BJ (cell line): ENCODE results near the gene AP3D1. TPM values are rescaled to one million over a fixed set of nuclear protein-coding genes. Genes with fewer than 3 reads are reported as not detected.
"Not testable (repeated sequence)": the region's sequence is repeated elsewhere in the genome, so short reads cannot be mapped to it uniquely, and the experiment has no call there.

ENCODE experiments used
- CTCF ChIA-PET: fragments of 350-600 bp; formaldehyde crosslinking; extraction: SDS; loops from one replicate; lab custom pipeline; 2021; ENCODE audit warnings: antibody characterized with exemption, inconsistent platforms; lab: Yijun Ruan, JAX
- POLR2A ChIA-PET: fragments of 300-600 bp; sonication (Branson Sonifier 250); formaldehyde crosslinking; extraction: SDS; loops from one replicate; lab custom pipeline; 2021; ENCODE audit warnings: antibody characterized with exemption; lab: Charles Lee
- DNase-seq: peaks from one replicate; pipeline ENCODE4 v3.0.0-alpha.2; 2011; ENCODE audit warnings: low read depth
- H3K27me3 ChIP-seq: 2 replicates; pipeline ENCODE4 v1.6.0; 2011; ENCODE audit warnings: low read length; ENCODE audit not compliant: control insufficient read depth, insufficient read depth
- H3K36me3 ChIP-seq: 2 replicates; pipeline ENCODE4 v1.5.1; 2011; ENCODE audit warnings: low read length; ENCODE audit not compliant: control insufficient read depth, insufficient read depth
- H3K4me3 ChIP-seq: 2 replicates; pipeline ENCODE4 v1.5.1; 2011; ENCODE audit warnings: low read depth, mild to moderate bottlenecking, control low read depth, low read length
- polyA minus RNA-seq: library from RNA; depleted of rRNA, polyadenylated mRNA; stranded (reverse); fragments of >200 nt; gene quantifications from 2 replicates; pipeline ENCODE4 v1.2.3, GENCODE V29; 2011; rRNA and poly(A)+ RNA removed
- polyA plus RNA-seq: library from polyadenylated mRNA; depleted of rRNA; stranded (reverse); fragments of >200 nt; gene quantifications from 2 replicates; pipeline ENCODE4 v1.2.3, GENCODE V29; 2011; rRNA removed
- TF ChIP-seq, protein P1 (sequence below): IDR thresholded peaks from 2 replicates; pipeline ENCODE4 v1.5.1; 2011; ENCODE audit warnings: low read depth, mild to moderate bottlenecking, control low read depth, inconsistent platforms, low read length, moderate library complexity; ENCODE audit not compliant: insufficient read depth

Gene AP3D1
- polyA plus RNA-seq (65.9 and 122 TPM in 2 replicates), polyA minus RNA-seq (119 and 121 TPM in 2 replicates)

- no peaks in the 10 kb centered on the region for H3K27me3 ChIP-seq
- peak within 1 kb of the TSS; percentile 99 for H3K4me3 ChIP-seq
- TF ChIP-seq, protein P1, sequence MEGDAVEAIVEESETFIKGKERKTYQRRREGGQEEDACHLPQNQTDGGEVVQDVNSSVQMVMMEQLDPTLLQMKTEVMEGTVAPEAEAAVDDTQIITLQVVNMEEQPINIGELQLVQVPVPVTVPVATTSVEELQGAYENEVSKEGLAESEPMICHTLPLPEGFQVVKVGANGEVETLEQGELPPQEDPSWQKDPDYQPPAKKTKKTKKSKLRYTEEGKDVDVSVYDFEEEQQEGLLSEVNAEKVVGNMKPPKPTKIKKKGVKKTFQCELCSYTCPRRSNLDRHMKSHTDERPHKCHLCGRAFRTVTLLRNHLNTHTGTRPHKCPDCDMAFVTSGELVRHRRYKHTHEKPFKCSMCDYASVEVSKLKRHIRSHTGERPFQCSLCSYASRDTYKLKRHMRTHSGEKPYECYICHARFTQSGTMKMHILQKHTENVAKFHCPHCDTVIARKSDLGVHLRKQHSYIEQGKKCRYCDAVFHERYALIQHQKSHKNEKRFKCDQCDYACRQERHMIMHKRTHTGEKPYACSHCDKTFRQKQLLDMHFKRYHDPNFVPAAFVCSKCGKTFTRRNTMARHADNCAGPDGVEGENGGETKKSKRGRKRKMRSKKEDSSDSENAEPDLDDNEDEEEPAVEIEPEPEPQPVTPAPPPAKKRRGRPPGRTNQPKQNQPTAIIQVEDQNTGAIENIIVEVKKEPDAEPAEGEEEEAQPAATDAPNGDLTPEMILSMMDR = no peak
- POLR2A ChIA-PET = interaction anchor here (0.7 kb wide), 1 partner anchor 14 kb away, joined by 4 read pairs; no protein-coding TSS in a partner anchor
- peaks cover 3% of the 10 kb centered on the region; the same call in 1 of the 2 replicates for H3K36me3 ChIP-seq
- CTCF ChIA-PET = interaction anchor here (1.3 kb wide), 1 partner anchor 84 kb away, joined by 7 read pairs; the partner anchor contains the start of gene PLEKHJ1
- peak; percentile 99 for DNase-seq
These were observed at the start of gene AP3D1 for GRCh38 chr19:2151339-2152229. TSS of gene AP3D1 (minus strand) at chr19:2151566. CDS start at chr19:2151334, 232 bp downstream.

GRCh38 chr19:2200624-2201294 is 49.4 kb upstream of the AP3D1 start:
- H3K36me3 ChIP-seq = peaks cover 35% of the 10 kb centered on the region
- H3K27me3 ChIP-seq, POLR2A ChIA-PET, H3K4me3 ChIP-seq, CTCF ChIA-PET, DNase-seq: not testable (repeated sequence)

DNA sequence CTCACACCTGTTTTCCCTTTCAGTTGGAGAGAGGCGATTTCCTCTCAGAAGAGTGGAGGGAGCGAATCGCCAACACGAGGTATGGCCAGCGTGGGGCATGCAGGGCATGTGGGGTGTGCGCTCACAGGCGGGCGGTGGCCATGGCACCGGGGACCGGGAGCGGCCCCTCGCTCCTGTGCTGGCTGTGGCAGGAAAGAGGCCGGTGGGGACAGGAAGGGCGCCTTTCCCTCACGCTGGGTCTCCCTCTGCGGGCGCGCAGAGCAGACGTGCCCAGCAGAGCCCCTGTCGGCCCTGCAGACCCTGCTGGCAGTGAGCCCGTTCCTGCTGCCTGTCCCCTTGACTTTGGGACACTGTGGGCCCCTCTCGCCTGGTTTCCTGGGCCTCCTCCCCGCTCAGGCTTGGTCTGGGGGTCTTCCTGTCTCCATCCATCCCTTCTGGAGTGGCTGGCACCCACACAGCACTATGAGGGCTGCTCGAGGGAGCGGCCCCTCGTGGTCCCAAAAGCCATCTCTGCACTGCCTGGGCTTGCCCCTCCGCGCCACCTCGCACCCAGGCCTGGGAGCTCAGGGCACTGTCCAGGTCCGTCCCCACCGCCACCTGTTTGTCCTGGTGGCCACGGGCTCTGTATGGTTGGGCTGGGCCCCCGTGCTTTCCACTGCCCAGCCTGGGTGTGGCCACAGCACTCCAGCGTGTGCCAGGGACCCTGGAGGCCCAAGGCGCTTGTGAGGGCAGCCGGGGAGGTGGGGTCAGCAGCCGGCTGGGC is 48.7 kb upstream of the AP3D1 start:
- H3K27me3 ChIP-seq = no peaks in the 10 kb centered on the region
- POLR2A ChIA-PET = no interaction called here
- DNase-seq = no peak
- peaks cover 39% of the 10 kb centered on the region for H3K36me3 ChIP-seq
- CTCF ChIA-PET = no interaction called here
- H3K4me3 ChIP-seq = no peak overlapping the region
- TF ChIP-seq, protein P1 = no peak

DNA sequence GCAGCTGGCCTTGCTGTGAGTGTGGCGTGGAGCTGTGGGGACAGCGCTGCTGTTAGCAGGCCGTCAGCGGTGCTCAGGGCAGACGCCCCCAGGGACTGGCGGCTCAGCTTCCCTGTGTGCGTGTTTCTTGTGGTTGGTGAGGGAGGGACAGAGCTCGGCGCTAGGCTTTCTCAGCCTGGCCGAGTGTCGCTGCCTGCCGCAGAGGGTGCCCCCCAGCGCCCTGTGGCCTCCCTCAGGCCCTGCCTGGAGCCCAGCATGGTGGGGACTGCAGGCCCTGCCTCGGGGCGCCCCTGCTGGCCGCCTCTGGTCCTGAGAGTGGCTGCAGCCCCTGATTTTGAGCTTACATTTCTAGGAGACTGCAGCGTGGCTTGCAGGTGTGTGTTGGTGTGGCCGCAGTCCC is 47.8 kb upstream of the AP3D1 start:
- peaks cover 40% of the 10 kb centered on the region for H3K36me3 ChIP-seq
- no peak for DNase-seq
- TF ChIP-seq, protein P1 = peak; percentile 39
- H3K27me3 ChIP-seq = no peaks in the 10 kb centered on the region
- H3K4me3 ChIP-seq = no peak overlapping the region
- ChIA-PET CTCF (no interaction called here), POLR2A (no interaction called here)

- CTCF ChIA-PET = no interaction called here
- TF ChIP-seq, protein P1 = no peak
- DNase-seq = no peak
These were observed 47.0 kb upstream of the AP3D1 start for GRCh38 chr19:2198317-2198716.

More at GRCh38 chr19:2198317-2198716, 47.0 kb upstream of the AP3D1 start:
- Histone ChIP-seq H3K4me3 (no peak overlapping the region), H3K27me3 (no peaks in the 10 kb centered on the region), H3K36me3 (peaks cover 39% of the 10 kb centered on the region)
- POLR2A ChIA-PET = no interaction called here
